MM.1S (cell line): Measurements from ENCODE around the gene NINL.

Source experiments
- DNase-seq: peaks from one replicate; pipeline ENCODE4 v3.0.0-alpha.2; 2015
- H2AFZ ChIP-seq: fragments of 300-600 bp; sonication (generic); 2 replicates; pipeline ENCODE4 v1.6.0; 2016; ENCODE audit warnings: antibody characterized with exemption, low read length
- H3F3A ChIP-seq: fragments of 300-600 bp; sonication (generic); 2 replicates; pipeline ENCODE4 v1.6.1; 2016; ENCODE audit warnings: mild to moderate bottlenecking, antibody characterized with exemption, low read length, moderate library complexity, mixed read lengths; ENCODE audit not compliant: insufficient read depth
- H3K27ac ChIP-seq: fragments of 300-600 bp; sonication (generic); 2 replicates; pipeline ENCODE4 v1.5.1; 2016; ENCODE audit warnings: mild to moderate bottlenecking, low read length
- H3K27me3 ChIP-seq: fragments of 300-600 bp; sonication (generic); replicated peaks from 2 replicates; pipeline ENCODE4 v1.6.0; 2016; ENCODE audit warnings: low read length; ENCODE audit not compliant: insufficient read depth
- H3K36me3 ChIP-seq: fragments of 300-600 bp; sonication (generic); replicated peaks from 2 replicates; pipeline ENCODE4 v1.6.1; 2016; ENCODE audit warnings: mild to moderate bottlenecking, low read length, mixed read lengths; ENCODE audit not compliant: insufficient read depth
- H3K4me1 ChIP-seq: fragments of 300-600 bp; sonication (generic); 2 replicates; pipeline ENCODE4 v1.6.1; 2016; ENCODE audit warnings: low read length, mixed read lengths
- H3K4me2 ChIP-seq: fragments of 300-600 bp; sonication (generic); 2 replicates; pipeline ENCODE4 v1.6.0; 2016; ENCODE audit warnings: low read depth, low read length
- H3K4me3 ChIP-seq: fragments of 300-600 bp; sonication (generic); 2 replicates; pipeline ENCODE4 v1.5.1; 2016; ENCODE audit warnings: low read length, mixed read lengths
- H3K79me2 ChIP-seq: fragments of 300-600 bp; sonication (generic); 2 replicates; pipeline ENCODE4 v1.6.1; 2016; ENCODE audit warnings: mixed run types, low read length, mixed read lengths
- H3K9ac ChIP-seq: fragments of 300-600 bp; sonication (generic); 2 replicates; pipeline ENCODE4 v1.6.1; 2016; ENCODE audit warnings: low read length, mixed read lengths
- H3K9me2 ChIP-seq: fragments of 300-600 bp; sonication (generic); replicated peaks from 2 replicates; pipeline ENCODE4 v1.6.1; 2016; ENCODE audit warnings: mild to moderate bottlenecking, low read length, mixed read lengths; ENCODE audit not compliant: insufficient read depth
- H3K9me3 ChIP-seq: fragments of 300-600 bp; sonication (generic); replicated peaks from 2 replicates; pipeline ENCODE4 v1.6.1; 2016; ENCODE audit warnings: mild to moderate bottlenecking, low read length, mixed read lengths; ENCODE audit not compliant: insufficient read depth
- H4K20me1 ChIP-seq: fragments of 300-600 bp; sonication (generic); 2 replicates; pipeline ENCODE4 v1.6.1; 2016; ENCODE audit warnings: mild to moderate bottlenecking, low read length, moderate library complexity, mixed read lengths; ENCODE audit not compliant: insufficient read depth
- EZH2 ChIP-seq: fragments of 300-600 bp; sonication (generic); optimal IDR thresholded peaks from 2 replicates; pipeline ENCODE3; 2017; ENCODE audit warnings: low read depth, mild to moderate bottlenecking, antibody characterized with exemption, low read length, mixed read lengths
- EZH2phosphoT487 ChIP-seq: fragments of 300-600 bp; sonication (generic); IDR thresholded peaks from 2 replicates; pipeline ENCODE4 v1.6.1; 2018; ENCODE audit warnings: antibody characterized with exemption, low read length
- TF ChIP-seq, protein P1 (sequence below): fragments of 300-600 bp; sonication (generic); IDR thresholded peaks from 2 replicates; pipeline ENCODE4 v1.5.1; 2016; ENCODE audit warnings: antibody characterized with exemption, low read length, mixed read lengths

NINL gene

DNA sequence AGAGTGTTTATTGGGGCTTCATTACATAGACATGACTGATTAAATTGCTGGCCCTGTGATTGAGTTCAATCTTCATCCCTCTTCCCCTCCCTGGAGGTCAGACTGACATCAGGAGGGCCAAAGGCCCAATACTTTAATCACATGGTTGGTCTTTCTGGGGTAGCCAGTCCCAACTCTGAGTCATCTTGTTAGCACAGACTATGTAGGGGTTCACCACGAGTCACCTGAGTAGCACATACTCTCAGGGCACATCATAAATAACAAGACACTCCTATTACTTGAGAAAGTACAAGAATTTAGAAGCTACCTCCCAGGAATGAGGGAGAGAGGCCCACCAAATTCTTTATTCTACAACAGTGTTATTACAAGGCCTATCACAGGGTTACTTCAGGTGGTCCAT lies 166.6 kb downstream of the NINL start:
- TF ChIP-seq, protein P1, sequence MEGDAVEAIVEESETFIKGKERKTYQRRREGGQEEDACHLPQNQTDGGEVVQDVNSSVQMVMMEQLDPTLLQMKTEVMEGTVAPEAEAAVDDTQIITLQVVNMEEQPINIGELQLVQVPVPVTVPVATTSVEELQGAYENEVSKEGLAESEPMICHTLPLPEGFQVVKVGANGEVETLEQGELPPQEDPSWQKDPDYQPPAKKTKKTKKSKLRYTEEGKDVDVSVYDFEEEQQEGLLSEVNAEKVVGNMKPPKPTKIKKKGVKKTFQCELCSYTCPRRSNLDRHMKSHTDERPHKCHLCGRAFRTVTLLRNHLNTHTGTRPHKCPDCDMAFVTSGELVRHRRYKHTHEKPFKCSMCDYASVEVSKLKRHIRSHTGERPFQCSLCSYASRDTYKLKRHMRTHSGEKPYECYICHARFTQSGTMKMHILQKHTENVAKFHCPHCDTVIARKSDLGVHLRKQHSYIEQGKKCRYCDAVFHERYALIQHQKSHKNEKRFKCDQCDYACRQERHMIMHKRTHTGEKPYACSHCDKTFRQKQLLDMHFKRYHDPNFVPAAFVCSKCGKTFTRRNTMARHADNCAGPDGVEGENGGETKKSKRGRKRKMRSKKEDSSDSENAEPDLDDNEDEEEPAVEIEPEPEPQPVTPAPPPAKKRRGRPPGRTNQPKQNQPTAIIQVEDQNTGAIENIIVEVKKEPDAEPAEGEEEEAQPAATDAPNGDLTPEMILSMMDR: no peak
- DNase-seq: no peak
- Histone ChIP-seq H3K9me3 (no peaks in the 10 kb centered on the region), H3K9ac (no peak overlapping the region), H3K4me3 (no peak overlapping the region), H3K79me2 (peaks cover 21% of the 10 kb centered on the region), H3K4me1 (no peaks in the 10 kb centered on the region), H4K20me1 (no peaks in the 10 kb centered on the region), H3K4me2 (no peak overlapping the region), H3K9me2 (no peaks in the 10 kb centered on the region), H3K27ac (no peak overlapping the region), H3K36me3 (no peaks in the 10 kb centered on the region), H2AFZ (no peak overlapping the region), H3K27me3 (no peaks in the 10 kb centered on the region), H3F3A (no peaks in the 10 kb centered on the region)

DNA sequence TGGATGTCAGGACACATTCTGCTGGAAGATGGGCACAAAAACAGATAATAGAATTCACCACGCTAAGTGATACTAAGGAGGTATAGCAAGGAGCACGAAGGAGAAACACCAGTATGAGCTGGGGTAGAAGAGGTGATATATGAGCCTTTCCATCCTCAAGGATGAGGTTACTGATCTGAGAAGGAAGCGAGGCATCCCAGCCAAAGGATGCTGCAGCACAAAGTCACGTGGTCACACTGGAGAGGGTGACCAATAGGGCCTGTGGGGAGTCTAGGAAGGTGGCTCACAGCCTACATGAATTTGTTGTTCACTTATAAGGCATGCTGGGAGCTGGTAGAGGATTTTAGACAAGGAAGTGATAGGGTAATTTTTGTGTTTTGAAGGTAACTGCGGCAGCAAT lies 176.4 kb downstream of the NINL start:
- TF ChIP-seq EZH2: no peak
- TF ChIP-seq, protein P1: no peak
- no peak for TF ChIP-seq EZH2phosphoT487
- no peak for DNase-seq
- Histone ChIP-seq H3K4me3 (no peak overlapping the region), H3K36me3 (no peaks in the 10 kb centered on the region), H3K9me2 (no peaks in the 10 kb centered on the region), H3K79me2 (peaks cover 49% of the 10 kb centered on the region), H3K9me3 (no peaks in the 10 kb centered on the region), H3K27ac (no peak overlapping the region), H3K27me3 (no peaks in the 10 kb centered on the region), H3K4me2 (peak overlapping the region; percentile 32), H3K4me1 (peaks cover 8% of the 10 kb centered on the region; the same call in 1 of the 2 replicates), H3F3A (peaks cover 6% of the 10 kb centered on the region; the same call in 1 of the 2 replicates), H2AFZ (no peak overlapping the region), H3K9ac (no peak overlapping the region; the same call in 1 of the 2 replicates), H4K20me1 (no peaks in the 10 kb centered on the region)

DNA sequence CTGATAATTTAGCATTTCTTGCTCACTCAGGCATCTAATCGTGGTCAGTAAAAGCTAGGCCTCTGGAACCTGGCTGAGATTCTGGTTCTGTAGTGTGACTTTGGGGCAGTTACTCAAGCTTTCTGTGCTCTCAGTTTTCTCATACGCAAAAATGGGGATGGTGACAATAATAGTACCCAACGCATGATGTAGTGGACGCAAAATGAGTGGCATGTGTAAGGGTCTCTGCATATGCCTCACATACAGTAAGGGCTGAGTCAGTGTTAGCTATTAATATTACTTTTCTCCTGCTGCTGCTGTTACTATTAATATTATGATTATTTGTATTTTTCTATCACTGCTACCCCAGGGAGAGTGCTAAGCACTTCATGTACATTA lies 177.2 kb downstream of the NINL start:
- Histone ChIP-seq H3K9me2 (no peaks in the 10 kb centered on the region), H3K27me3 (no peaks in the 10 kb centered on the region), H3K9ac (peak overlapping the region; percentile 84), H3K36me3 (no peaks in the 10 kb centered on the region), H3K27ac (peak overlapping the region; percentile 68; the same call in 1 of the 2 replicates), H2AFZ (peak overlapping the region; percentile 89), H3K9me3 (no peaks in the 10 kb centered on the region), H3K4me1 (peaks cover 8% of the 10 kb centered on the region; the same call in 1 of the 2 replicates), H3K4me2 (peak overlapping the region; percentile 32), H3K79me2 (peaks cover 45% of the 10 kb centered on the region), H4K20me1 (no peaks in the 10 kb centered on the region), H3F3A (peaks cover 6% of the 10 kb centered on the region; the same call in 1 of the 2 replicates), H3K4me3 (peak overlapping the region; percentile 90)
- DNase-seq: no peak
- TF ChIP-seq, protein P1: no peak
- TF ChIP-seq EZH2: no peak
- no peak for TF ChIP-seq EZH2phosphoT487
